PFSK-1 (cell line): ENCODE results near the gene WDR47.

Source experiments
- FOXP2 ChIP-seq: optimal IDR thresholded peaks from 2 replicates; pipeline ENCODE3; 2011; ENCODE audit warnings: borderline replicate concordance, control low read depth, inconsistent platforms; ENCODE audit not compliant: insufficient read depth; ENCODE audit errors: extremely low read length, extremely low read depth
- POLR2AphosphoS5 ChIP-seq: IDR thresholded peaks from 2 replicates; pipeline ENCODE4 v1.6.1; 2012; ENCODE audit warnings: low read depth, mild to moderate bottlenecking, control low read depth, low read length, moderate library complexity
- SIN3A ChIP-seq: IDR thresholded peaks from 2 replicates; pipeline ENCODE4 v1.6.1; 2012; ENCODE audit warnings: mild to moderate bottlenecking, low read length, moderate library complexity, borderline replicate concordance; ENCODE audit not compliant: insufficient read depth
- TAF1 ChIP-seq: IDR thresholded peaks from 2 replicates; pipeline ENCODE4 v1.6.1; 2012; ENCODE audit warnings: low read length, control low read depth, borderline replicate concordance; ENCODE audit not compliant: insufficient read depth
- TF ChIP-seq, protein P1 (sequence below), 2 experiments: IDR thresholded peaks; 2 replicates each; pipeline versions ENCODE4 v1.6.1 to v1.8.0; 2011 to 2012; ENCODE audit warnings: low read depth in 2 of 2, low read length in 2 of 2, control low read depth in 1 of 2, inconsistent platforms in 1 of 2, mild to moderate bottlenecking in 1 of 2, moderate library complexity in 1 of 2; ENCODE audit not compliant: insufficient read depth in 1 of 2

Gene WDR47

DNA sequence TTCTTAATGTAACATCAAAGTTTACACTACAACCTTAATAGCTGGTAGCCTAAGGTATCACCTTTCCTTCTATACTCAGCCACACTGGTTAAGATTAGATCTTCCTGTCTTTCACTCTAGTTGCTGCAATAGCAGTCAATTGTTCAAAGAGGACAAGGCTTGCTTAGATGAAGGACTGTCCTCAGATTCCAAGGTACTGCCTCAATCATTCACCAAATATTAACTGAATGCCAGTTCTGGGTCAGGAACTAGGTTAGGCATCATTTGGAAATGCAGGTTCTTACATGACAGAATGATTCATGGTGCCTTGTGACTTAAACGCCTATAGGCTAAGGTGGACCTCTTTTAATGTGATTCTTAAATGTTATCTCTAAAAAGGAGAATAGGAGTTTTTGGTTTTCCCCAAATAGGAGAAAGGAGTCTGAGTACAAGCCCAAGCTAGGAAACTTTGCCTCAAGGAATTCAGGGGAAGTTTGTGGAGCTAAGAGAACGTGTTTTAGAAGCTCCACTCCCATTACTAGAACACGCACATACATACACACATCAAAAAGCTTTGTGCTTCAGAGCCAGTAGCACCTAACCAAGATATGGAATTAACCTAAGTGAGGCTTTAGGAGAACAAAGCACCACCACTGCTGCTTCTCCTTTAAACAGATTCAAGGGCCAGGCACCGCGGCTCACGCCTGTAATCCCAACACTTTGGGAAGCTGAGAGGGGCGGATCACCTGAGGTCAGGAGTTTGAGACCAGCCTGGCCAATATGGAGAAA, 8.5 kb upstream of the WDR47 start:
- TF ChIP-seq POLR2AphosphoS5: no peak
- TF ChIP-seq FOXP2: no peak
- no peak for TF ChIP-seq SIN3A
- TF ChIP-seq, protein P1, sequence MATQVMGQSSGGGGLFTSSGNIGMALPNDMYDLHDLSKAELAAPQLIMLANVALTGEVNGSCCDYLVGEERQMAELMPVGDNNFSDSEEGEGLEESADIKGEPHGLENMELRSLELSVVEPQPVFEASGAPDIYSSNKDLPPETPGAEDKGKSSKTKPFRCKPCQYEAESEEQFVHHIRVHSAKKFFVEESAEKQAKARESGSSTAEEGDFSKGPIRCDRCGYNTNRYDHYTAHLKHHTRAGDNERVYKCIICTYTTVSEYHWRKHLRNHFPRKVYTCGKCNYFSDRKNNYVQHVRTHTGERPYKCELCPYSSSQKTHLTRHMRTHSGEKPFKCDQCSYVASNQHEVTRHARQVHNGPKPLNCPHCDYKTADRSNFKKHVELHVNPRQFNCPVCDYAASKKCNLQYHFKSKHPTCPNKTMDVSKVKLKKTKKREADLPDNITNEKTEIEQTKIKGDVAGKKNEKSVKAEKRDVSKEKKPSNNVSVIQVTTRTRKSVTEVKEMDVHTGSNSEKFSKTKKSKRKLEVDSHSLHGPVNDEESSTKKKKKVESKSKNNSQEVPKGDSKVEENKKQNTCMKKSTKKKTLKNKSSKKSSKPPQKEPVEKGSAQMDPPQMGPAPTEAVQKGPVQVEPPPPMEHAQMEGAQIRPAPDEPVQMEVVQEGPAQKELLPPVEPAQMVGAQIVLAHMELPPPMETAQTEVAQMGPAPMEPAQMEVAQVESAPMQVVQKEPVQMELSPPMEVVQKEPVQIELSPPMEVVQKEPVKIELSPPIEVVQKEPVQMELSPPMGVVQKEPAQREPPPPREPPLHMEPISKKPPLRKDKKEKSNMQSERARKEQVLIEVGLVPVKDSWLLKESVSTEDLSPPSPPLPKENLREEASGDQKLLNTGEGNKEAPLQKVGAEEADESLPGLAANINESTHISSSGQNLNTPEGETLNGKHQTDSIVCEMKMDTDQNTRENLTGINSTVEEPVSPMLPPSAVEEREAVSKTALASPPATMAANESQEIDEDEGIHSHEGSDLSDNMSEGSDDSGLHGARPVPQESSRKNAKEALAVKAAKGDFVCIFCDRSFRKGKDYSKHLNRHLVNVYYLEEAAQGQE (IDR thresholded peaks at IDR 0.05; ENCODE audit: insufficient read depth in 1 of 2, low read depth in 2 of 2, low read length in 2 of 2): no peak
- TF ChIP-seq TAF1: no peak

DNA sequence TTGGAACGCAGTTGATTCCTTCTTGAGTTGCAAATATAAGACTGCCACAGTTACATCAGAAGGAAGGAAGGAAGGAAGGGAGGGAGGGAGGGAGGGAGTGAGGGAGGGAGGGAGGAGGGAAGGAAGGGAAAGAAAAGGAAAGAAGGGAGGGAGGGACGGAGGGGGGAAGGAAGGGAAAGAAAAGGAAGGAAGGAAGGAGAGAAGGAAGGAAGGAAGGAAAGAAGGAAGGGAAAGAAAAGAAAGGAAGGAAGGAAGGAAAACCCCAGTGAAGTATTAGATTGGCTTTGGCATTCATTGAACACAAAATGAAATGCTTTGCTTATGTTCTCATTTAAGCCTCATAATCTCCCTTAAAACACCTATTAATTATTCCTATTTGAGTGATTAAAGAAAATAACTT, 6.4 kb upstream of the WDR47 start:
- TF ChIP-seq FOXP2 (no peak), SIN3A (no peak), POLR2AphosphoS5 (no peak), TAF1 (no peak)
- TF ChIP-seq, protein P1 (IDR thresholded peaks at IDR 0.05; ENCODE audit: insufficient read depth in 1 of 2, low read depth in 2 of 2, low read length in 2 of 2): no peak

DNA sequence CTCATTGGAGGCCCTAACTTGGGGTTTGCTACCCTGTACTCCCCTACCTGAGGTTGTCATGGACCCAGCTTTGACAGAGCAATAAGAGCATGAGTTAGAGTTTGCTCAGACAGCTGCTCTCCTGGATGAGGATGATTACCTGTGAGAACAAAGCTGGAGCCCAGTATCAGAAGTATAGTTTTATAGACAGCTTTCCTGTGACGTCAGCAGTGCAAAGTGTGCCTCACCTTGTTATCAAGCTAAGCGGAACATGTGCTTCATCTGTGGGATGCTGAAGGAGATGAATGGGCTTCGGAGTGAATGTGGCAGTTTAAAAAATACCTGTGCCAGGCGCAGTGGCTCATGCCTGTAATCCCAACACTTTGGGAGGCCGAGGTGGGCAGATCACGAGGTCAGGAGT, 5.4 kb upstream of the WDR47 start:
- no peak for TF ChIP-seq TAF1
- no peak for TF ChIP-seq SIN3A

DNA sequence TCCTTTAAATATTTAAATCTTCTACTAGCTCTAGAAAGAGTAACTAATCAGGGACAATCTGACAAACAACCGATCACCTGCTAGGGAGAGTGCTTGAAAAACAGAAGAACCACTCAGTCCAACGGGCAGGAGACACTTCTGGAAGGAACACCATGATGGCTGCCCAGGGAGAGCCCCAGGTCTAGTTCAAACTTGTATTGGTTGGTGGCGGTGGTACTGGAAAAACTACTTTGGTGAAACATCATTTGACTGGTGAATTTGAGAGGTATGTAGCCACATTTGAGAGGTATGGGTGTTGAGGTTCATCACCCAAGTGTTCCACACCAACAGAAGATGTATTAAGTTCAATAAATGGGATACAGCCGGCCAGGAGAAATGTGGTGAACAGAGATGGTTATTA, 4.8 kb upstream of the WDR47 start:
- no peak for TF ChIP-seq SIN3A
- no peak for TF ChIP-seq FOXP2

DNA sequence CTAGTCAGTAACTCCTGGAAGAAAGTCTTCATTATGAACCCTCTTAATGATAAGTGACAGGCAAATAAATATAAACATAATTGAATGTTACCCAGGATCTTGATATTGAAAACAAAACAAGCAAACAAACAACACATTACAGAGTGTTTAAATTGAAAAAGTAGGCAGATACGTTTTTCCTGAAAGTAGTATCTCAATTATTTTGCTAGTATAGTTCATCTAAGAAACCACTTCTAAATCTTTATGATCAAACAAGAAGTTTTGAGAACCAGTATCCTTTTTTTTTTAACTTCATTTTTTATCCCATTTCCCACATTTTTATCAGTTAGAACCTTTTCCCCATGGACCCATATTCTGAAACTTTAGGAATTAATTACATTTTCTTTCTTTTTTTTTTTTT, 3.7 kb upstream of the WDR47 start:
- TF ChIP-seq SIN3A: no peak

DNA sequence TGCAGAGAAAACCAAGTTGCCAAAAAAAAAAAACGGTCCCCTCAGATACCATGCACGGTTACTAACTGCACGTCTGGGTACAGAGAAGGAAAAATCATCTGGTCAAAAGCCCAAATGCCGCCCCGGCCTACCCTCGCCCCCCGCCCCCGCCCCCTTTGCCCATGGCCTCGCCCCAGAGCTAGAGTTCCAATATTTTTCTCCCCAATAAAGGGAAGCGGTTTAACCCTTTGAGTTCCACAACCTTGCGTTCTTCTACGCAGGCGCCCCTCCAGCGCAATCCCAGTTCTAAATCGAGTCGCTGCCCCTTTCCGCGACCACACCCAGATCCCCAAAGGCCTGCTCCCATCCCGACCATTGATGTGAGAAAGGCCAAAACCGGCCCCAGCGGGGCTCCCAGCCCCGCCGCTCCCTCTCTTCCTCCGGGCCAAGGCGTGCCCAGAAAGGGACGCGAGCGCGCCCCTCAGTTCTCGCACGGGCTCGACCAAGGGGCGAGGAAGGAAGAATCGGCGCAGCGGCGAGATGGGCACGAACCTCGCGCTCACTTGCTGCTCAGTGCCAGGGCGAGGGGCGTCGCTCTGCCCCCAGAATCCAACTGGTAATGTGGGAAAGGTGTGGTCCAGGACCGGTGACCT, 797 bp downstream of the WDR47 start:
- TF ChIP-seq, protein P1 (IDR thresholded peaks at IDR 0.05; ENCODE audit: insufficient read depth in 1 of 2, low read depth in 2 of 2, low read length in 2 of 2): no peak
- TF ChIP-seq SIN3A: no peak
- TF ChIP-seq POLR2AphosphoS5: no peak
- TF ChIP-seq TAF1: no peak
- TF ChIP-seq FOXP2: no peak

DNA sequence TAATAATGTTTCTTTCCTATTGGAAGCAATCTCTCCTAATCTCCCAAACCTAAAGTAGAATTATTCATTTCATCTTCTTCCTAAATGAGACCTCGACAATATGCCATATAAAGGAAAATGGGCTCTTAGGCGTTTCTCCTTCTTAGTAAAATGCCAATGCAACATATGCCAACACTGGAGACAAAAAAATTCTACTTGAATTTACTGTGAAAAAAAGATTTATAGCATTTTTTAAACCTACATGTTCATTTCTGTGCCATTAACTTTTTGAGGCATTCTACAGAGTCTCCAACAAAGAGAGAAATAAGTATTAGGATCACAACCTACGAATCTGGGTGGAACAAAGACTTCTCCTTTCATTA, 1.3 kb downstream of the WDR47 start:
- TF ChIP-seq POLR2AphosphoS5: no peak
- TF ChIP-seq TAF1: no peak
- TF ChIP-seq, protein P1 (IDR thresholded peaks at IDR 0.05; ENCODE audit: insufficient read depth in 1 of 2, low read depth in 2 of 2, low read length in 2 of 2): no peak
- TF ChIP-seq FOXP2: no peak
- TF ChIP-seq SIN3A: no peak
